Bronchial epithelial cell (primary cell): ENCODE data around the gene TIMP4. TPM values are rescaled to one million over a fixed set of nuclear protein-coding genes. Genes with fewer than 3 reads are reported as not detected.

Experiments
- DNase-seq: peaks from one replicate; pipeline ENCODE4 v3.0.0-alpha.2; 2010; ENCODE audit warnings: low read depth
- FAIRE-seq: peaks from 2 replicates; lab custom pipeline; 2011; peaks lifted over from hg19 to GRCh38; lab: Jason Lieb, UNC
- H3K27me3 ChIP-seq: 2 replicates; pipeline ENCODE4 v1.5.1; 2011; ENCODE audit warnings: low read length; ENCODE audit not compliant: control insufficient read depth, insufficient read depth
- H3K36me3 ChIP-seq: 2 replicates; pipeline ENCODE4 v1.5.1; 2011; ENCODE audit warnings: low read length; ENCODE audit not compliant: control insufficient read depth, insufficient read depth
- H3K4me3 ChIP-seq: 2 replicates; pipeline ENCODE4 v1.5.1; 2011; ENCODE audit warnings: mild to moderate bottlenecking, low read depth, low read length, control low read depth
- total RNA-seq: library from RNA; depleted of rRNA; stranded (reverse); fragments of >200 nt; gene quantifications from 2 replicates; pipeline ENCODE4 v1.2.1, GENCODE V29; 2014
- TF ChIP-seq, protein P1 (sequence below): IDR thresholded peaks from 2 replicates; pipeline ENCODE4 v1.5.1; 2011; ENCODE audit warnings: mild to moderate bottlenecking, moderate library complexity, low read length, control low read depth, inconsistent platforms; ENCODE audit not compliant: insufficient read depth, severe bottlenecking

Gene TIMP4
- total RNA-seq, 1 donor from 2014 or later = 1.1 TPM

DNA sequence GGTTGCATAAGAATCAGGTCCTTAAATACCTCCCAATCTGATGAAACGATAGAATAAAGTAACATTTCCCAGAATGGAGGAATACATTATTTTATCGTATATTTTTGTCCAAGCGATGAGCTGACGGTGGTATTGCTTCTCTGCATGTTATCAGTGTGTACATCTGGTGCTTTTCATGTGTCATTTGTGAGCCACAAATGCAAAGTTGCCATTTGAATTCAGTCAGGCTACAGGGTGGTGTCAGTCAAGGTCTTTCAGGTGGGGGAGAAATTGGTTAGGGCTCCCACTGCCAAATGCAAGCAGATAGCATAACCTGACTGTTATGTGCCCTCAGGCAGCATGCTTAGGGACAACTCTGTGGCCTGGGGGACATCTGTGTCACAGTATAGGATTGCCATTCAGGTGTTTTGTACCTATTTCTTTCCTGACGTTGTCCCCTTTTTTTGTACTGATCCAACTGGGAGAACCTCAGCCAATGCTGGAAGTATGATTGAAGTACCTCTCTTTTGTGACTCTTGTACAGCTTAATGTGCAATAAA lies 26.5 kb upstream of the TIMP4 start:
- DNase-seq = no peak
- TF ChIP-seq, protein P1, sequence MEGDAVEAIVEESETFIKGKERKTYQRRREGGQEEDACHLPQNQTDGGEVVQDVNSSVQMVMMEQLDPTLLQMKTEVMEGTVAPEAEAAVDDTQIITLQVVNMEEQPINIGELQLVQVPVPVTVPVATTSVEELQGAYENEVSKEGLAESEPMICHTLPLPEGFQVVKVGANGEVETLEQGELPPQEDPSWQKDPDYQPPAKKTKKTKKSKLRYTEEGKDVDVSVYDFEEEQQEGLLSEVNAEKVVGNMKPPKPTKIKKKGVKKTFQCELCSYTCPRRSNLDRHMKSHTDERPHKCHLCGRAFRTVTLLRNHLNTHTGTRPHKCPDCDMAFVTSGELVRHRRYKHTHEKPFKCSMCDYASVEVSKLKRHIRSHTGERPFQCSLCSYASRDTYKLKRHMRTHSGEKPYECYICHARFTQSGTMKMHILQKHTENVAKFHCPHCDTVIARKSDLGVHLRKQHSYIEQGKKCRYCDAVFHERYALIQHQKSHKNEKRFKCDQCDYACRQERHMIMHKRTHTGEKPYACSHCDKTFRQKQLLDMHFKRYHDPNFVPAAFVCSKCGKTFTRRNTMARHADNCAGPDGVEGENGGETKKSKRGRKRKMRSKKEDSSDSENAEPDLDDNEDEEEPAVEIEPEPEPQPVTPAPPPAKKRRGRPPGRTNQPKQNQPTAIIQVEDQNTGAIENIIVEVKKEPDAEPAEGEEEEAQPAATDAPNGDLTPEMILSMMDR = no peak
- H3K36me3 ChIP-seq = no peaks in the 10 kb centered on the region
- no peak overlapping the region for H3K4me3 ChIP-seq
- H3K27me3 ChIP-seq = no peaks in the 10 kb centered on the region
- no peak for FAIRE-seq

GRCh38 chr3:12184541-12184940 lies 25.8 kb upstream of the TIMP4 start:
- DNase-seq (no peak), FAIRE-seq (no peak)

DNA sequence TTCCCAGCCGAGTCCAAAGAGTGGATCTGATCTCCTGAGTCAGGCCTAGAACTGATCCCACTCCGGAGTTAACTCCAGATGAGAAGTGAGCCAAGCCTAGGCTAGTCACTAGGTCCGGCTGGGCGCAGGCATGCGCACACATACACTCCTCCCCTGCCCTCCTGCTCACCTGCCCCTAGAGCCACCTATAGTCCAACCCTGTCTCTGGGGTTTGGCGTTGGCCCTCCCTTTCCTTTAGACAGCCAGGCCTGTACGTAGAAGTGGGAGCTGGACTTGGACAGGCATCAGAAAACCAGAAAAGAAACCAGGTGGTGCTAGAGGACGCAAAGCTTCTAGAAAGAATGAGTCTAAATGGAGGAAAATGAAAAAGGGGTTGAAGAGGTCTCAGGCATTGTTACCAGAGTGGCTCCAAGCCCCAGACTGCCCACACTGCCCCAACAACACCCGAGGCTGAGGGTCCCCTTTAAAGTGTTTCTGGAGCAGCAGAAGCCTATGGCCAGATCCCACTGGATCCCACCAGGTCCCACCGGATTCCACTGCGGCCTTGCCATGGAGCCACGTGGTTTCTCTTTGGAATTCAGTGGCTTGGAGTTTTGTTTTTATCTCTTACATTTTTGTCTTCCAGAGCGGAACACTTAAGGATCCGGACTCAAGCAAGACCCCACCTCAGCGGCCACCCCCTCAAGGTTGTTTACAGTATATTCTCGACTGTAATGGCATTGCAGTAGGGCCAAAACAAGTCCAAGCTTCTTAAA lies 24.2 kb upstream of the TIMP4 start:
- Histone ChIP-seq H3K27me3 (no peaks in the 10 kb centered on the region), H3K36me3 (no peaks in the 10 kb centered on the region), H3K4me3 (no peak overlapping the region)
- TF ChIP-seq, protein P1 = no peak
- DNase-seq = no peak
- FAIRE-seq = no peak

More at GRCh38 chr3:12184541-12184940, 25.8 kb upstream of the TIMP4 start:
- no peaks in the 10 kb centered on the region for H3K36me3 ChIP-seq
- no peak overlapping the region for H3K4me3 ChIP-seq
- no peaks in the 10 kb centered on the region for H3K27me3 ChIP-seq
- TF ChIP-seq, protein P1 = no peak

- Histone ChIP-seq H3K27me3 (no peaks in the 10 kb centered on the region), H3K4me3 (no peak overlapping the region), H3K36me3 (no peaks in the 10 kb centered on the region)
- FAIRE-seq (no peak), DNase-seq (no peak)
- TF ChIP-seq, protein P1 = no peak
Observed at GRCh38 chr3:12181806-12182205, 23.1 kb upstream of the TIMP4 start.

DNA sequence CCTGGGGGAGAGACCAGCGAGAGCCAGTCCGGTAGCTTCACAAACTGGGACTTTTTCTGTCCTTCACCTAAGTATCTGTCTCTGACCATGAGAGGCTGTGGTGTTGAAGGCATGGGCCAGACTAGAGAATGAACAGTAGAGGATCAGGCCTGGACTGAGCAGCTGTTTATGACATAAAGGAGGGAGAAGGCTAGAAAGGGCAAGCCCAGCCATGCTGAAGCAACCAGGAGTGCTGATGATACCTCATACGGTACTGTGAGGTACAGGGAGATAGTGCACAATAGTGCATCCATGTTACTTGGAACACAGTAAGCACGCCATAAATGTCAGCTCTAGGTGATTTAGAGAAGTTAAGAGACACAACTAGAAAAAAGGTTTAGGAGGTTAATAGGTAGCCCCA lies 22.6 kb upstream of the TIMP4 start:
- Histone ChIP-seq H3K27me3 (no peaks in the 10 kb centered on the region), H3K4me3 (no peak overlapping the region), H3K36me3 (no peaks in the 10 kb centered on the region)
- DNase-seq (peak; percentile 52), FAIRE-seq (no peak)
- TF ChIP-seq, protein P1 = no peak
